Activated CD8-positive, alpha-beta T cell treated with anti-CD3 and anti-CD28 coated beads for 36 hours (primary cell): Measurements from ENCODE around the gene USP49. TPM values are rescaled to one million over a fixed set of nuclear protein-coding genes. Genes with fewer than 3 reads are reported as not detected.
"Not testable (repeated sequence)": the region's sequence is repeated elsewhere in the genome, so short reads cannot be mapped to it uniquely, and the experiment has no call there.

Source experiments
- ATAC-seq: fragments of 200-7000 bp; cut with Tn5 transposase; one replicate; pipeline ENCODE4 v1.10.0; 2021; ENCODE audit warnings: mild to moderate bottlenecking, moderate library complexity
- CTCF ChIA-PET: fragments of 350-600 bp; sonication (Branson Sonifier 250); formaldehyde crosslinking; loops from one replicate; lab custom pipeline; 2021; ENCODE audit warnings: antibody characterized with exemption; lab: Charles Lee
- POLR2A ChIA-PET: fragments of 350-600 bp; sonication (Branson Sonifier 250); formaldehyde crosslinking; loops from one replicate; lab custom pipeline; 2021; ENCODE audit warnings: antibody characterized with exemption; lab: Charles Lee
- DNase-seq: peaks from one replicate; pipeline ENCODE4 v3.0.0-alpha.2; 2020
- H3K27ac Mint-ChIP-seq: one replicate; pipeline ENCODE4 v1.8.0; 2021; ENCODE audit warnings: mild to moderate bottlenecking, mixed read lengths
- H3K27me3 Mint-ChIP-seq: one replicate; pipeline ENCODE4 v1.8.0; 2021; ENCODE audit warnings: mixed read lengths
- H3K36me3 Mint-ChIP-seq: one replicate; pipeline ENCODE4 v1.8.0; 2021; ENCODE audit warnings: low read depth, mixed read lengths
- H3K4me1 Mint-ChIP-seq: one replicate; pipeline ENCODE4 v1.8.0; 2021; ENCODE audit warnings: low read depth, mixed read lengths
- H3K4me3 Mint-ChIP-seq: one replicate; pipeline ENCODE4 v1.8.0; 2021; ENCODE audit warnings: mild to moderate bottlenecking, moderate library complexity, mixed read lengths
- H3K9me3 Mint-ChIP-seq: one replicate; pipeline ENCODE4 v1.8.0; 2021; ENCODE audit warnings: mixed read lengths
- intact Hi-C: fragments of 100-400 bp; cut with micrococcal nuclease; formaldehyde crosslinking; loops from one replicate; pipeline ENCODE4 v1.10.0; 2022
- total RNA-seq, 2 experiments: library from RNA; stranded (reverse); gene quantifications; one replicate each; pipeline ENCODE4 v1.2.3, GENCODE V29; 2021
- TF ChIP-seq, protein P1 (sequence below): fragments of 200-600 bp; IDR thresholded peaks from one replicate; pipeline ENCODE4 v1.8.0; 2022; ENCODE audit warnings: antibody characterized with exemption, mild to moderate bottlenecking

The USP49 gene
- total RNA-seq, 2 experiments from 2014 or later, result 5.7 to 5.9 TPM

DNA sequence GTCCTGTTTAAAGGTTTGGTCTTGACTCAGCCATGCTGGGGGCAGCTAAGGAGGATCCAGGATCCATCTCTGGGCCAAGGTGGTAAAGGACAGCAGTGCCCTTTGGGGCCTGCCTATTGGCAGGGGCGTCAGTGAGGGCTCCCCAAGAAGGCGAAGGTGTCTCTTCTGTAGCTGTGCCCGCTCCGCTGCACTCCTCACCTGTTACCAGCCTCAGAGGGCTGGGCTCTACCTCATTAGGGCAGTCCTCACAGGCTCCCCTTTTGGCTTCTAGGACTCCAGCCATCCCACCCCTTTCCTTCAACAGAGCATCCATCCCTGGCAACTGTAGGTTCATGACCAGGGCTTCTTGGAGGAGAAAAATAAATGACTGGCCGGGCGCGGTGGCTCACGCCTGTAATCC is 125.8 kb downstream of the USP49 start:
- DNase-seq, result no peak
- POLR2A ChIA-PET, result interaction anchor here (0.6 kb wide), 1 partner anchor 323 kb away, joined by 3 read pairs; no protein-coding TSS in a partner anchor
- CTCF ChIA-PET, result interaction anchor here (1.0 to 1.5 kb wide), 2 partner anchors 18 to 335 kb away, joined by 3 to 4 read pairs; partner anchors contain the start of gene TOMM6
- Mint-ChIP-seq H3K27me3 (no peaks in the 10 kb centered on the region), H3K9me3 (no peaks in the 10 kb centered on the region), H3K4me1 (peaks cover 10% of the 10 kb centered on the region), H3K27ac (no peak overlapping the region), H3K36me3 (peaks cover 6% of the 10 kb centered on the region), H3K4me3 (no peak overlapping the region)
- TF ChIP-seq, protein P1, sequence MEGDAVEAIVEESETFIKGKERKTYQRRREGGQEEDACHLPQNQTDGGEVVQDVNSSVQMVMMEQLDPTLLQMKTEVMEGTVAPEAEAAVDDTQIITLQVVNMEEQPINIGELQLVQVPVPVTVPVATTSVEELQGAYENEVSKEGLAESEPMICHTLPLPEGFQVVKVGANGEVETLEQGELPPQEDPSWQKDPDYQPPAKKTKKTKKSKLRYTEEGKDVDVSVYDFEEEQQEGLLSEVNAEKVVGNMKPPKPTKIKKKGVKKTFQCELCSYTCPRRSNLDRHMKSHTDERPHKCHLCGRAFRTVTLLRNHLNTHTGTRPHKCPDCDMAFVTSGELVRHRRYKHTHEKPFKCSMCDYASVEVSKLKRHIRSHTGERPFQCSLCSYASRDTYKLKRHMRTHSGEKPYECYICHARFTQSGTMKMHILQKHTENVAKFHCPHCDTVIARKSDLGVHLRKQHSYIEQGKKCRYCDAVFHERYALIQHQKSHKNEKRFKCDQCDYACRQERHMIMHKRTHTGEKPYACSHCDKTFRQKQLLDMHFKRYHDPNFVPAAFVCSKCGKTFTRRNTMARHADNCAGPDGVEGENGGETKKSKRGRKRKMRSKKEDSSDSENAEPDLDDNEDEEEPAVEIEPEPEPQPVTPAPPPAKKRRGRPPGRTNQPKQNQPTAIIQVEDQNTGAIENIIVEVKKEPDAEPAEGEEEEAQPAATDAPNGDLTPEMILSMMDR, result no peak
- intact Hi-C loops, result no loop called here
- no peak for ATAC-seq

DNA sequence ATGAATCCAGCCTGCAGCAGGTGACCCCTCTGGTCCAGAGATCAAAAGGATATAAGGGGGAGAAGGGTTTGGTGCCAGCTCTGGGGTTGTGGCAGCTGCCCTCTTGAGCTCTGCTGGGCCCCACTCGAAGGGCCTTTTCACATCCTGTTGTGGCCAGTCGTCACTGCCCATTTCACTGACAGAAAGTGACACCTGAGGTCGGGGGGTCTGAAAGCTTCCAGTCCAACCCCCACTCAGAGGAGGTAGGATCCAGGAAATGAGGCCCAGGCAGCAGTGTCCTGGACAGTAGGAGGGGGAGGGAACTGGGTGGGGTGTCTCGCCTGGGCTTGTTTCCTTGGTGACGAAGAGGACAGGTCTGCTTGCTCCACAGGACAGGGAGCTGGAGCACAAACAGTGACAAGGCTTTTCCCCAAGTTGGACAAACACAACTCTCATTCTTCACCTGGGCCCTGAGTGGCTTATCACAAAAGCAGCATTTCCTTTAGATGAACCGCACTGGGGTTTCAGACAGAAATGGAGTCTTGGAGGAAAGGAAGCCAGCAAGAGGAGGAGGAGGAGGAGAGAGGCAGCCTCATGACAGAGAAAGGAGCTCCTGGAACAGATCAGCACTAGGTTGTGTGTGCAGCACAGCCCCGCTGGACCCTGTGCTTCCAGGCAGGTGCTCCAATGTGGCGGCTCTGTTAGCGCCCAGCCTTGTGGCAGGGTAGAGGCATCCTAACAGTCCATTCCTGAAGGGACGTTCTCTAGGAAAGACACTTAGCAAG is 126.4 kb downstream of the USP49 start:
- H3K4me1 Mint-ChIP-seq, result peaks cover 10% of the 10 kb centered on the region
- H3K9me3 Mint-ChIP-seq, result no peaks in the 10 kb centered on the region
- no peaks in the 10 kb centered on the region for H3K27me3 Mint-ChIP-seq
- intact Hi-C loops, result no loop called here
- H3K27ac Mint-ChIP-seq, result peak overlapping the region; percentile 64
- ChIA-PET POLR2A (interaction anchor here (0.6 to 1.5 kb wide), 2 partner anchors 19 to 322 kb away, joined by 3 to 6 read pairs; partner anchors contain the start of gene TOMM6), CTCF (interaction anchor here (1.0 to 1.5 kb wide), 3 partner anchors 19 to 336 kb away, joined by 3 to 5 read pairs (median 4); partner anchors contain the start of gene TOMM6)
- H3K4me3 Mint-ChIP-seq, result no peak overlapping the region
- TF ChIP-seq, protein P1, result no peak
- ATAC-seq (peak; percentile 52), DNase-seq (no peak)
- H3K36me3 Mint-ChIP-seq, result peaks cover 4% of the 10 kb centered on the region

DNA sequence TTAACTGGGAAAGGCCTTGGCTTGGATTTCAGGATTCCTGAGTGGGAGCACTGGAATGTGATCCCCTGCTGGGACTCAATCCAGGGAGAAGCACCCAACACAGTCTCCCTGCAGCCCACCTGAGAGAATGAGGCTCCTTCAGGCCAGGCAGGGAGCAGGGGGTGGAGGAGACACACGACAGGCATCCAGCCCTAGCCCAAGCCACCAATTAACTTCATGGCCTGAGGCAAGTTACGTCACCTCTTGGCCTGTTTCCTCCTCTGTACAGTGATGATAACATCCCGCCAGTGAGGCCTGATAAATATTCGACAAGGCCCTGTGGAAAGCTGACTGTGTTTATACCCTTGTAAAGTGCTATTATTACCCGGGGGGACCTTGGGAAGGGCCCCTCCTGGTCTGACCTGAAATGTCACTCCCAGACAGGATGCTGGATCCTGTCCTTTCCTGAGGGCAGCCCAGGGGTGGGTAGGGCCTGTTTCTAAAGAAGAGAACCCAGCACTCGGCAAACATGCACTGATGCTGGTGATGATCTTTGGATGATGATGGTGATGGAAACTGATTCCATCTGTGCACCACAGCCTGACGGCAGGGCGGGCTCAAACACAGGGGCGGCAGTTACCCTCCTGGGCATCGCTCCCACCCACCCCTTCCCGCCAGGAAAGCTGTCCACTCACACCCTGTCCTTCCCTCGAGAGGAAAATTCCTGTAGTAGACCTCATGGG is 127.9 kb downstream of the USP49 start:
- TF ChIP-seq, protein P1, result no peak
- Mint-ChIP-seq H3K27me3 (peaks cover 3% of the 10 kb centered on the region), H3K27ac (no peak overlapping the region), H3K9me3 (no peaks in the 10 kb centered on the region), H3K36me3 (peaks cover 3% of the 10 kb centered on the region), H3K4me1 (peaks cover 10% of the 10 kb centered on the region), H3K4me3 (no peak overlapping the region)
- ChIA-PET CTCF (interaction anchor here (1.3 to 1.4 kb wide), 2 partner anchors 20 to 84 kb away, joined by 5 read pairs; partner anchors contain the start of gene TOMM6), POLR2A (interaction anchor here (1.5 kb wide), 1 partner anchor 20 kb away, joined by 6 read pairs; the partner anchor contains the start of gene TOMM6)
- no peak for DNase-seq
- peak; percentile 17 for ATAC-seq
- intact Hi-C loops, result no loop called here

DNA sequence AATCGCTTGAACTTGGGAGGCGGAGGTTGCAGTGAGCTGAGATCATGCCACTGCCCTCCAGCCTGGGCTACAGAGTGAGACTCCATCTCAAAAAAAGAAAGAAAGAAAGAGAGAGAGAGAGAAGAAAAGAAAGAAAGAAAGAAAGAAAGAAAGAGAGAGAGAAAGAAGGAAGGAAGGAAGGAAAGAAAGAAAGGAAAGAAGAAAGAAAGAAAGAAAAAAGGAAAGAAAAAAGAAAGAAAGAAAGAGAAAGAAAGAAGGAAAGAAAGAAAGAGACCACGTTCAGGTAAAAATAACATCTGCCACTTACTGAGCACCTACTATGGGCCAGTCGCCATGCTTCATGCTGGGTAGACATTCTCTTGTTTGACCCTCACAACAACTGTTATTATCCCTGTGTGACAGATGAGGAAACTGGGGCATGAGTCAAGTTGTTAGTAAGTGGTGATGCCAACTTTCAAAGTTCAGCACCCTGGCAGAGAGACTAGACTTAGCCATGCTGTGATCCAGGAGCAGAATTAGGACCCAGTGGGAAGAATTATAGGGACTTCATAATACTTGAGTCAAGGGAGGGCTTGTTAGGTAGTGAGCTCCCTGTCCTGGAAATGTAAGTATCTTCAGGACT is 129.0 kb downstream of the USP49 start:
- POLR2A ChIA-PET, H3K27me3 Mint-ChIP-seq, intact Hi-C loops, H3K27ac Mint-ChIP-seq, H3K36me3 Mint-ChIP-seq, CTCF ChIA-PET, ATAC-seq, H3K9me3 Mint-ChIP-seq, H3K4me3 Mint-ChIP-seq, DNase-seq: not testable (repeated sequence)
- H3K4me1 Mint-ChIP-seq, result peaks cover 10% of the 10 kb centered on the region

DNA sequence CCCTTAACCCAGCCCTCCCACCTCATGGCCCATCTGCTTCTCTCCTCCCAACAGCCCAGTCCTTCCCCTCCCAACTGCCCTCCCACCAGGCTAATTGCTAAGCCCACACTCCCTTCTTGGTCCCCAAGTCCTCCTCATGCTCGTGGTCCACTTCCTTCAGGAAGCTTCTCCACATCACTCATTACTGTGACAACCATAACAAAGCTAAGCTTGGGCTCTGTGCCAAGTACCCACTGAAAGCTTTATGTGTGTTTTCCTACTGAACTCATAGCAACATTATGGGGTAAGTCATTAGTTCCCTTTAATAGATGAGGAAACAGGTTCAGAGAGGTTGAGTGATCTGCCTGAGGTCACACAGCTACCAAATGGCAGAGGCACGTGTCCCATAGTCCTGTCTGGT is 131.7 kb downstream of the USP49 start:
- Mint-ChIP-seq H3K27ac (no peak overlapping the region), H3K27me3 (peaks cover 5% of the 10 kb centered on the region), H3K4me1 (peaks cover 4% of the 10 kb centered on the region), H3K36me3 (no peaks in the 10 kb centered on the region), H3K9me3 (no peaks in the 10 kb centered on the region), H3K4me3 (no peak overlapping the region)
- intact Hi-C loops, result no loop called here
- DNase-seq (no peak), ATAC-seq (no peak)
- POLR2A ChIA-PET, result no interaction called here
- CTCF ChIA-PET, result no interaction called here
- TF ChIP-seq, protein P1, result no peak
